HG02973 (cell line): ENCODE results near the gene SIGLEC5.

Source experiments
- ATAC-seq: cut with Tn5 transposase; IDR thresholded peaks from one replicate; pipeline ENCODE4 v1.9.1; 2021; ENCODE audit warnings: moderate library complexity; ENCODE audit not compliant: unreplicated experiment

Gene SIGLEC5

DNA sequence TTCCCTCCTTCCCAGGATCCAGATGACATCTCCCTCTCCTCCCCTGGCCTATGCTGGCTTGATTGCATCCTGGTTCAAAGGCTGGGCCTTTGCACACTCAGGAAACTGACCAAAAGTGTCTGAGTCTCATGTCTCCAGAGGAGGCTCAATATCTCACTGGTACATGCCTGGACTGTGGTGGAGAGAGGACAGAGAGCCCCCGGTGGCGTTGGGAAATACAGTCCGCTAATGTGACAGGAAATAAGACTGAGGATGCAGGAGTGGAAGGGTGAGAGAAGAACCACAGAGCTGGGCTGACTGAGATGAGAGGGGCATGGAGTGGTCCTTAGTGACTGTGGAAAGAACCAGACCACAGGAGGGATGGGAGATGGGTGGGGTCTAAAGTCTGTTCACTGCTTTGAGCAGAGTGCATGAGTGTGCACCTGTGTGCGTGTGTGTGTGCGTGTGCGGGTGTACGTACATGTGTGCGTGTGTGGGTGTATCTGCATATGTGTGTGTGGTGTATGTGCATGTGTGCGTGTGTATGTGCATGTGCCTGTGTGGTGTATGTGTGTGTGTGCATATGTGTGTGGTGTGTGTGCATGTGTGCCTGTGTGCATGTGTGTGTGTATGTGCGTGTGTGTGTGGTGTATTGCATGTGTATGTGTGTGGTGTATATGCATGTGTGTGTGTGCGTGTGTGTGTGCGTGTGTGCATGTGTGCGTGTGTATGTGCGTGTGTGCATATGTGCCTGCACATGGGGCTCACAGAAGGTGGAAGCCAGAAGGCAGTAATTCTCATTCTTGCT lies 1.9 kb downstream of the SIGLEC5 start:
- ATAC-seq = no peak

DNA sequence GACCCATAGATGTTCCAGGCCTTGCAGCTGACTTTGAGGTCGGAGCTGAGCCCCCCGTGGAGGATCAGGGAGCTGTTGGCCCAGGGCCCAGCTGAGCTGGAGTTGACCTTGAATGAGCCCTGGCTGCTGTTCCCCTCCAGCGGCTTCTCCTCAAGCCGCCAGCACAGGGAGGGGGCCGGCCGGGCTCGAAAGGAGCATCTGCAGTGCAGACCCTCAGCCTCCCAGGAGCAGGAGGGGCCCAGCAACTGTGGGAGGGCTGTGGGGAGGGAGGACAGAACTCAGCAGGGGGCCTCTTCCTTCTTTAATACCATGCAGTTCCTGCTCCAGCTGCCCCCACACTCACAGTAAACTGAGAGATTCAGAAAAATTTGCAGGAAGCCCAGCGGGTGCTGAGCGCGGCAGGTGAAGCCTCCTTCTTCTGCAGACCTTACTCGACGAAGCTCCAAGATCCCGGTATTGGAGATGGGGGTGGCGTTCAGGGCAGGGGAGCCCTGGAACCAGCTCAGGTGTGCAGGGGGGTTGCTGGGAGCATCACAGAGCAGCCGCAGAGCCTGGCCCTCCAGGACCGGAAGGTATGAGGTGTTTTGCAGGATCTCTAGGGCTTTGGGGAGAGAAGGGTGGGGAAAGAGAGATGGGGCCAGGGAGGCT lies 2.6 kb downstream of the SIGLEC5 start:
- ATAC-seq = no peak

DNA sequence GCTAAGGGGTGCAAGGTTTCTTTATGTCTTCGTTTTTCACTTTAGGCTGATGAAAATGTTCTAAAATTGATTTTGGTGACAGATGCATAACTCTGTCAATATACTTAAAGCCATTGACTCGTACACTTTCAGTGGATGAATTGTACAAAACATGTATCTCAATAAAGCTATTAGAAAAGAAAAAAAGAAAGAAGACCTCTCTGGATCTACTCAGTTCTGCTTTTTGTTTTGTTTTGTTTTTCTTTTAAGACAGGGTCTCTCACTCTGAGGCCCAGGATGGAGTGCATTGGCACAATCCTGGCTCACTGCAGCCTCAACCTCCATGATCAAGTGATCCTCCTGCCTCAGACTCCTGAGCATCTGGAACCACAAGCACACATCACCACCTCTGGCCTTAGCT lies 3.5 kb downstream of the SIGLEC5 start:
- no peak for ATAC-seq

DNA sequence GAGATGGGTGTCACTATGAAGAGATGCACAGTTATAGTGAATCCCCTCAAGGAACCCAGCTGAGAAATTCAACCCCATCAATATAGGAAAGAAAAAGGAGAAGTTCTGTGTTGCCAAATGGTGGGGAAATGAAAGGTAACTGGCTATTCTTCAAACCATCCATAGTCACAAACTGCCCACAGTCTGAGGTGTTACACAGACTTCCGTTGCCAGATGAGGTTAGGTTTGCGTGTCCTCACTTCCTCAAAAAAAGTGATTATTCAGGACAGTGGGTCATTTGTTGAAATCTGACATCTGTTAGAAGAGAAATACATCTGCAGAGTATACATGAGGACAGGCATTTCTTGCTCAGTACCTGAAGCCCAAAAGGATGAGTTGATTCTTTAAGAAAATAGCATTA lies 9.0 kb downstream of the SIGLEC5 start:
- ATAC-seq = no peak

DNA sequence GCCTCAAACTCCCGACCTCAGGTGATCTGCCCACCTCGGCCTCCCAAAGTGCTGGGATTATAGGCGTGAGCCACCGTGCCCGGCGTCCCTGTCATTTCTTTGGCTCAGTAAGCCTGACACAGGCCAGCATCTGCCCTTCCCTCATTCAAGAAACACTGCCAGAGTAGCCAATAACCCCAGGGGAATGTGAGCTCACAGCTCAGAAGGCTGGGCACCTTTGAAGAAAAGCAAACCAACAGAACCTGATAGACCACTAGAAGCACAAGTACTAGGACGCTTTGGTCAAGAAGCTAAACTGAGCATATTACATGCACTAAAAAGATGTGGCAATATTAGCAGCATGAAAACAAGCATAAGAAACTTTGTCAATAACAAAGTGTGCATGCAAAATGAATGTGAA lies 14.2 kb downstream of the SIGLEC5 start:
- no peak for ATAC-seq

DNA sequence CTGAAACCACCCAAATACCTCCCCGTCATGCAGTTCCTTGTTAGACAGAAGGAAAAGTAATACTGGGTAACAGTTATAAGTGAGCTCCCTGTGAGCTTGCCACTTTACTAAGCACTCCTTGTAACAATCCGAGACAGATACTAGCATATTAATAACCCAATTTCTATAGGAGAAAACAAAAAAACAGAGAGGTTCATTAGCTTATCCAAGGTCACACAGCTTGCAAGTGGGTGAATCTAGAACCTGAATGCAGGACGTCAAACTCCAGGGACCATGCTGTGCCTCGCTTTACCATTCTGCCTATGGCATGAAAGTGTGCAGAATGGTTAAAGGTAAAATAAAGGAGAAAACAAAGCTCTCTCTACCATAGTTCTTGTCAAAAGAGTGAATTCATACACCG lies 15.4 kb downstream of the SIGLEC5 start:
- no peak for ATAC-seq

DNA sequence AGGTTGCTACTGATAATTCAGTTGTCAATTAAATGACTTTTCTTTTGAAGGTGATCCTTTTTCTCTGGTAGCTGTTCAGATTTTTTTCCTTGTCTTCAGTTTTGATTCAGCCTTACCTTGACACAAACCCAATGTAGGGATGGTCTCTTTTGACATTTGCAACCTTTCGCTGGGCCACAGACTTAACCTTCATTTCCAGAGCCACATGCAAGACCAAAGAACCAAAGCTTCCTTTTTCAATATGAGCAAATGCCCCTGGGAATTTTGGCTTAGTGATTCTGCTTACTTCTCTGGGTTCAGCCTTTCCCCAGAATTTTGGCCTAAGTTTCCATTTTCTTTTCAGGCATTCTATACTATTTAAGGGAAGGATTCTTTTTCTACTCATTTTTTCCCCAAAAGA lies 19.6 kb downstream of the SIGLEC5 start:
- no peak for ATAC-seq

DNA sequence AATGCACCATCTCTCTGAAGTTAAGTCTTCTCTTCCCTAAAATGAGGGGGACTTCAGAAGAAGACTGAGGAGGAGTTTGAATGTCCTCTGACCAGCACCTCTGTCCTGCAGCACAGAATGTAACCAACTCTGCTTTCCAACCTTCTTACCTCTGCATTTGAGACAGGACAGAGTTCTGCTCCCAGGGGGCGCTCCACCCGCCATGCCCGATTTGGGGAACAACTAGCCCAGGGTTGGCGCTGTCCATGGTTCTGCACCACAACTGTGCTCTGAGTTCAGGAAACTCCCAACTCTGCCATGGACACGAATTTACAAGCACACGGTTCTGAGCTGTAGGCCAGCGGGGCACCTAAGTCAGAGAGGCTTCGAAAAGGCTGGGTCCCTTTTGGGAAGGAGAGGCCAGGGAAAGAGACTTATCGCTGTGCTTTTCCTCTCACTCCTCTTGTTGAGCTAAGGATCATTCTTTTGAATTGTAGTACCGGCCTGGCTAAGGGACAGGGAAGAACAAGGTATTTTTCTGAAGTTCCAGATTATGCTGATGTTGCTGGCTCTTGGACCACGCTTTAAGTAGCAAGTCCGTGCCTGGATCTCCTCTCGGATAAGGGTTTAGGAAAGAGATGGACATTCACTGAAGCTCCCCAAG lies 22.2 kb downstream of the SIGLEC5 start:
- ATAC-seq = no peak

DNA sequence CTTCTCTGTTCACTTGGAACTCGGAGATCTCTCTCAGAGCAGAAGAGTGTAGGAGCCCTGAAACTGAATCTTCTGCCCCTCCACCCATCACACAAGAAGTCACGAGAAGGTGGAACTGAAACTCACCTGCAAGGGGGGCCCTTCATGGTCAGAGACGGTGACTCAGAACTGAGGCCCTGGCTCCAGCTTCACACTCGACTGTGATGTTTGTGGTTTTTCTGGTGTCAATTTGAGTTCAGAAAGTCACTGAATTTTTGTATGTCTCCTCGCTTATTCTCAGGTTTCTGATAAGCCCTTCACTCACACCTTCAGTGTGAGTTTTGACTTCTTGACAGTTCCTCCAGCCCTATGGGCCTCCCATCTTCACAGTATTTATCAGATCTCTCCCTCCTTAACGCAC lies 23.1 kb downstream of the SIGLEC5 start:
- peak; percentile 81 for ATAC-seq

DNA sequence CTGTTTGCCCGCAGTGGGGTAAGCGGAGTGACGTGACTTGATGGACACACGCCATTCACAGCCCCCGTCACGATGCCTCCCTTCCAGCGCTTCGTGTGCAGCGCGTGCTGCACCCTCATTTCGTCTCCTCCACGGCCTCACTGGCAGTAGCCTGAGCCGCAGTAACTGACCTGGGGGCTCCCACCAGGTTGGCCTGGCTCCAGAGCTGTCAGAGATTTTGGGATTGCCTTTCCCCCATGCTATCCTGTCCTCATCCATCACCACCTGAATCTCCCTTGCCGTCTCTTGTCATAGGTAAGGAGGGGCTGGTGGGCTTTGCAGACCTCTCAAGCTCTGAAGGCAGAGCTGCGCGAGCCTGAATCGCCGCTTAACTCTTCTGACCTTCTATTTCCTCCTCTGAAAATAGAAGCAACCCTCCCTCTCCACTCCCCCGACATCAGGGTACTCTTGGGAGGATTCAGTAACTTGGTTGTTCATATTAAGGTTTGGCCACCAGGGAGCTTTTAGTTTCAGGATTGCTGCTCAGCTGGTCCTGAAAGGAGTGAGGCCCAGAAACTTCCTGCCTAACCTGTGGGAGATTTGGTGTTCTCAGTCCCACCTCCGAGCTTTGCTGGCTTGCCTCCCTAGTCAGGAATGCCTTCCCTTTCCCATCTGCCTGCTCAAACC lies 27.9 kb downstream of the SIGLEC5 start:
- no peak for ATAC-seq

DNA sequence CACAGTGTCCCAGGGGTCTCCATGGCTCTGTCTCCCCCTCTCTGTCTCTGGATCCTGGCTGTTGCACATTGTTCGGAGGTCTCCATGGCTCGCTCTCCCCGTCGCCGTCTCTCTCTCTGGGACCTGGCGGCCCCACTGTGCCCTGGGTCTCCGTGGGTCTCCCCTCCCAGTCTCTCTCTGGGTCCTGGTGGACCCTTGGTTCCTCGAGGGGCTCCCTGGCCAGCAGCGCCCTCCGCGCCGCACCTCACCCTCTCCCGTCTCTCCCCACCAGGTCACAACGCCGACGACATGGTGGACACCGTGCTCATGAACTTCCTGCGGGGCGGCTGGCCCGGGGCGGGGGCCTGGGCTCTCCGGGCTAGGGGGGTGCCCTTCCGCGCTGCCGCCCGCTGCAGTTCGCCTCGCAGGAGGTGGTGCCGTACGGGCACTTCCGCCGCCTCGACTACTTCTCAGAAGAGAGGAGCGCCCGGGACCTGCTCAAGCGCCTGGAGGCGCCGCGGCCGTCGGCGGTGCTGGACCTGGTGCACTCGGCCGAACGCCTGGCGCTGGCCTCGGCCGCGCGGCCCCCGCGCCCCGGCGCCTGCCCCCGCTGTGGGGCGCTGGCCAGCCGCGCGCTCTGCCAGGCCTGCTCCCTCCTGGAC lies 29.1 kb downstream of the SIGLEC5 start:
- ATAC-seq = no peak

DNA sequence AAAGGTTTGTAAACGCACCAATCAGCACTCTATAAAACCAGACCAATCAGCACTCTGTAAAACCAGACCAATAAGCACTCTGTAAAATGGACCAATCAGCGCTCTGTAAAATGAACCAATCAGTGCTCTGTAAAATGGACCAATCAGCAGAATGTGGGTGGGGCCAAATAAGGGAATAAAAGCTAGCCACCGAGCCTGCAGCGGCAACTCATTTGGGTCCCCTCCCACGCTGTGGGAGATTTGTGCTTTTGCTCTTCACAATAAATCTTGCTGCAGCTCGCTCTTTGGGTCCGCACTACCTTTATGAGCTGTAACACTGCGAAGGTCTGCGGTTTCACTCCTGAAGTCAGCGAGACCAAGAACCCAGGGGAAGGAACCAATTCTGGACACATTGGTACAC lies 31.1 kb downstream of the SIGLEC5 start:
- no peak for ATAC-seq

DNA sequence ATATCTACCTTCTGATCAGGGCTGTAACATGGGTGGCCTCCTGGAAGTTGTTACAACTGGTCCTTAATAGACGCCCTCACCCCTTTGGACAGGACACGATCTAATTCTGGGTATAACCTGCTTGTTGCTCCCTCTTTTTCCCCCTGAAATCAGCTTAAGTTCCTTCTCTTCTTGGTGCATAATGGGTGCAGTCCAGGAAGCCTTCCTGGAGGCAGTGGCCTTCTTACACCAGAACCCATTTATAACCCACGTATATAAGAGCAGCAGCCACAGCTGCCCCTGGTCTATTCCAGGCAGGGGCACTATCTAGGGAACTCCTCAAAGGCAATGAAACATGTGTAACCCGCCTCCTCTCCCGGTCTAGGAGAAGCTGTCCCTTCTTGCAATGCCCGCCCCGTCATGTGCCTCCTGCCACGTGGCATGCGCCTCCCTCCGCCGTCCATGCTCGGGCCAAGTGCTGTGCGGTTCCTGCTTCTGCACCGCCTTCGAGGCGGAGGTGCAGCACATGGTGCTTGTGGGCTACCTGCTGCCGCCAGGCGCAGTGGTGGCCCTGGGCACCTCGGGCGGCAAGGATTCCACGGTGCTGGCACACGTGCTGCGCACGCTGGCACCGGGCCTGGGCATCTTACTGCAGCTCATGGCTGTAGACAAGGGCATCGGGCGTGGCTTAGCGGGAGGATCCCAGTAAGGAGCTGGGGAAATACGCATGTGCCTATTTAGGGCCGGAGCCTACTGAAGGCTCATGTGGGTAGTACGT lies 31.9 kb downstream of the SIGLEC5 start:
- no peak for ATAC-seq

DNA sequence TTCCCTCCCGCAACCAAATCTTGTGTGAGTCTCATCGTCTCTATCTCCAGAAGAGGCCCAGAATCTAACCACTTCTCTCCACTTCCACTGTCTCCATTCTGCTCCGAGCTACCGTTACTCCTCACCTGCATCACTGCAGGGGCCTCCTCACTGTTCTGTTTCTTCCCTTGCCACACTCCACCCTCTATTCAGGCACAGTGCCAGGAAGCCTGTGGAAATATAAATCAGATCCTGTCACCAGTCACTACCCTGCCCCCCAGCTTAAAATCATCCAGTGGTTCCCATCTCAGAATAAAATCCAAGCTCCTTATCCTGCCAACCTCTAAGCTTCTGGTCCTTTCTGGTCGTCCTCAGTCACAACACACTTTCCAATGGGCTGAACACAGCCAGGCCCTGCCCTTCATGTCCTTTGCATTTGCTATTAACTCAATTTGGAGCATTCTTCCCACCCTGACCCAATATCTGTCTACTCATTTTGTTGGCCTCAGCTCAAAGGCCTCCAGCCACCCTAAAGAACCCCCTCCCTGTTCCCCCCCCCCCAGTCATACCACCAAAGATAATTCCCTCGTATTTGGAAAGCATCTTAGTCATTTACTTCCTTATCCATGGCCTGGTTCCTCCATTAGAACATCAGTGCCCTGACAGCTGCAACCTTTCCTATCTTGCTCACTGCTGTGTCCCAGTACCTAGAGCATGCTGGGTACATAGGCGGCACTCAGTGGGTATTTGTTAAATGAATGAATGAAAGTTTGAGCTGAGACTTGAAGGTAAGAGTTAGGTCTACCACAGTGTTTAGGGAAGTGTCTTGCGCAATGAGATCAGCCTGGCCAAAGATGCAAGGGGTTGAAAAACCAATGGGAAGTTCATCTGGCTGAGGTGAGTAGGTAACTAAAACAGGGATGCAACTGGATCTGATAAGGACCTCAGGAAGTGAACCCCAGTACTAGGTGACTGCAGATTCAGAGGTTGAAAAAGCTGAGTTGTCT lies 34.7 kb downstream of the SIGLEC5 start:
- ATAC-seq = no peak

DNA sequence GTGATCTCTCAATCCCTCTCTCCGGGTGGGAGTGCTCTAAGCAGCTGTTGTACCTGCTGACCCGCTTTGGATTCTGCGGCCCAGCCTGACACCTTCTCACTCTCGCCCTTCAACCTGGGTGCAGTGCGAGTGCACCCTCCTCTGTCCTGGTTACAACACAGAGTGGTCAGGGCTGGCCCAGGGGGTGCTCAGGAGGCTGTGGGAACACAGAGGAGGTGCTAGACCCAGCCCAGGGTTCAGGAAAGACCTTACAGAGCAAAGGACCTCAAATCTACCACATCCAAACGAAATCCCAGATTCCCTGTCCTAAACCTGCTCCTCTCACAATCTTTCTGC lies 35.5 kb downstream of the SIGLEC5 start:
- ATAC-seq = no peak

DNA sequence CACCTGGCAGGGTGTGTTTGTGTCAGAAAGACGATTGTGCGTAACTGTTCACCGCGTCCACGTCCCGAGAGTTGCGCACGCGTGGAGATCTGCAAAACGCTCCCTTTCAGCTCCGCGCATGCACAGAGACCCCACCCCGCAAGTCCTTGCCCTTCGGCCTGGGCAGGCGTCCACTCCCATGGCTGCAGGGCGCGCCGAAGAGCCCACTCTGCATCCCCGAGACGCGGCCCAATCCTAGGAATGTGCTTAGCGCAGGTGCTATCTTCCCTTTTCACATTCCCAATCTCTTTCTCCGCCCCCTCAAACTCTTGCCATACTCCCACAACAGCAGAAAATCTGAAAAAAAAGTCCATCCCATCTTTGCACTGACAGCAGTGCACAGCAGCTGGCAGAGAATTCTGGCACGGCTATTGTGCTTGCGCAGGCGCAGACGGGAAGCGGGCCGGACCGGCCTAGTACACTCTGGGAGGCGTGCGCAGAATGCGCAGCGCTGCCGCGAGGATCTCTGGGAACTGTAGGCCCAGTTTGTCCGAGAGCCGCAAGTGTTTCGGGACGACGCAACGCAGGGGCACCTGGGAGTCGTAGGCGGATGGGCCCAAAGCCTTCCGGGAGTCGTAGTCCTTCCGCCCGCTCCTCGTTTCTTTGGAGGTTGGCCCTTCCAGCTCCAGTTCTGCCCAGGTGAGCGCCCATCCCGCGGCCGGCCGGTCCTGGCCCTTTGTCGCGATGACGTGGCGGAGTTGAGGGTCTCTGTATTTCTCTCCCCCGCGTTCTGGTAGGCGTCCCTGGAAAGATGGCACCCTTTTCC lies 36.0 kb downstream of the SIGLEC5 start:
- peak; percentile 95 for ATAC-seq

DNA sequence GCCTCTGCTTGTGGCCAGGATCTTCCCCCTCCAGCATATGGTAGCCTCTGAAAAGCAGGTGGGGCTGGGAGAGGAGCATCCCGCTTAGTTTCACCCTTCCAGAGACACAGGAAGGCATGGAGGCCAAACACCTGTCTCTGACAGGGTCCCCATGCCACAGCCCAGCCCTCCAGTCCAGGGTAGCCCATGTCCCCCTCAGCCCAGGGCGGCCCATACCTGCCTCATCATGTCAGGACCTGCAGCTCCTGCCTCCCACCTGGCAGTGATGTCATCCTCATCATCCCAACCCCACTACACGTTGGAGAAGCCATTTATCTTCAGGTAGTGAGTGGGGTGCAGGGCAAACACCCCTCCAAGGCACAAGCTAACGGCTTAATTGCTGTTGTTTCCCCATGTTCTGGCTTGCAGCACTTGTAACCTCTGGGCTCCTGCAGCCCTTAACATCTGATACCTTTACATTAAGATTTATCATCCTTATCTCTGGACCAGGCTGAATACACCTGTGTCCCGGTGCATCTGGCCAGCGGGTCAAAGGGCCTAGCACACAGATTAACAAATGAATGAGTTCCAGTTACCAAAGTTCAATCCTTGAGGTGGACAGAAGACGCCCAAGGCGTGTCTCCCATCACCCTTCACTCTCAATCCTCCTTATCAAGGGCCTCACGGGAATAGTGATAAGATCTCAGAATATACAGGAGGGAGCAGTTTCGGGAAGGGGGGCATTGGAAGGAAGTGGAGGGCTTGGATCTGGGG lies 36.9 kb downstream of the SIGLEC5 start:
- ATAC-seq = no peak

DNA sequence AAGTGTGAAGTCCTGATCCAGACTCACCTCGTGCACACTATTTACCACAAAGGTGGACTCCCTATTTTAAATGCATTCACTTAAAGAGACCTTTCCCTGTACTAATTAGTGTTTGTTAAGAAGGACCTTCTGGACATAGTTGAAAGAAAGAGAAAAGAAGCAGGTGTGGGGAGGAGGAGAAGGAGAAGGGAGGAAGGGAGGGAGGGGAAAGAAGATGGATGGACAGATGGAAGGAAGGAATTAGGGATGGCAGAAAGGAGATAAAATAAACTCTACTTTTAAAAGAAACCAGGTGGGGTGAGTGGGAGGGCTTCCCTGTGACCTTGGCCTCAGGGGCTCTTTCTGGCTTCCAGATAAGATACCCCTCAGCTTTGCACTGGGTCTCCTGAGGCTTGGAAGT lies 37.7 kb downstream of the SIGLEC5 start:
- no peak for ATAC-seq
